Omental fat pad (tissue), 4 donors: ENCODE results near the gene RERGL. TPM values are rescaled to one million over a fixed set of nuclear protein-coding genes. Genes with fewer than 3 reads are reported as not detected.

Experiments
- ATAC-seq: fragments of 150-250 bp; one replicate; pipeline ENCODE4 v1.9.1; 2016; ENCODE audit warnings: mild to moderate bottlenecking, moderate library complexity; ENCODE audit not compliant: low FRiP score
- DNase-seq: peaks from one replicate; pipeline ENCODE4 v3.0.0-alpha.2; 2019; ENCODE audit warnings: low spot score
- CTCF ChIP-seq, 3 donors: fragments of 450-650 bp; IDR thresholded peaks; one replicate each; pipeline ENCODE4 v1.5.1; 2016 to 2017; ENCODE audit warnings: antibody characterized with exemption in 3 of 3, mild to moderate bottlenecking in 3 of 3, moderate library complexity in 2 of 3
- total RNA-seq, 4 donors: library from RNA; depleted of rRNA; stranded (reverse); fragments of >200 nt; gene quantifications; one replicate each; pipeline ENCODE4 v1.1.0, GENCODE V29; 2016

RERGL gene
- total RNA-seq, 4 donors from 2014 or later = 3.3 to 29.2 (median 3.7) TPM; not detected in 1

- no peak for TF ChIP-seq CTCF (IDR thresholded peaks at IDR 0.05)
- DNase-seq = no peak
- ATAC-seq = no peak
Measured at GRCh38 chr12:18108611-18109010, 18.6 kb upstream of the RERGL start.

GRCh38 chr12:18103624-18104023 is 13.6 kb upstream of the RERGL start:
- ATAC-seq (no peak), DNase-seq (no peak)
- TF ChIP-seq CTCF (IDR thresholded peaks at IDR 0.05) = no peak

- no peak for DNase-seq
- ATAC-seq = no peak
- no peak for TF ChIP-seq CTCF (IDR thresholded peaks at IDR 0.05)
Measured at GRCh38 chr12:18101043-18101442, 11.1 kb upstream of the RERGL start.

- no peak for DNase-seq
- no peak for TF ChIP-seq CTCF (IDR thresholded peaks at IDR 0.05)
- no peak for ATAC-seq
Measured at GRCh38 chr12:18084080-18084479, 5.9 kb downstream of the RERGL start.

- DNase-seq (no peak), ATAC-seq (no peak)
- TF ChIP-seq CTCF (IDR thresholded peaks at IDR 0.05) = no peak
Measured at GRCh38 chr12:18079541-18080246, 10.3 kb downstream of the RERGL start.

GRCh38 chr12:18074001-18074400 is 16.0 kb downstream of the RERGL start:
- ATAC-seq (no peak), DNase-seq (no peak)
- TF ChIP-seq CTCF (IDR thresholded peaks at IDR 0.05) = no peak

- ATAC-seq (no peak), DNase-seq (no peak)
- TF ChIP-seq CTCF (IDR thresholded peaks at IDR 0.05) = no peak
Measured at GRCh38 chr12:18072723-18073122, 17.3 kb downstream of the RERGL start.
